GM12878 (cell line): ENCODE measurements around the gene PHLDB3.

Experiments used
- MYC ChIP-seq: IDR thresholded peaks from 2 replicates; pipeline ENCODE4 v1.6.1; 2011; ENCODE audit warnings: mild to moderate bottlenecking, low read length, moderate library complexity, inconsistent platforms; ENCODE audit not compliant: insufficient read depth, insufficient replicate concordance, insufficient read length, severe bottlenecking
- SUZ12 ChIP-seq: fragments of 200-600 bp; sonication (generic); IDR thresholded peaks from one replicate; pipeline ENCODE4 v1.6.1; 2018; ENCODE audit warnings: antibody characterized with exemption, mild to moderate bottlenecking; ENCODE audit not compliant: unreplicated experiment
- TF ChIP-seq, protein P1 (sequence below): IDR thresholded peaks from 2 replicates; pipeline ENCODE4 v1.6.1; 2011; ENCODE audit warnings: borderline replicate concordance, low read depth, mild to moderate bottlenecking, moderate library complexity, mixed read lengths, low read length; ENCODE audit not compliant: insufficient read depth; ENCODE audit errors: extremely low read length

DNA sequence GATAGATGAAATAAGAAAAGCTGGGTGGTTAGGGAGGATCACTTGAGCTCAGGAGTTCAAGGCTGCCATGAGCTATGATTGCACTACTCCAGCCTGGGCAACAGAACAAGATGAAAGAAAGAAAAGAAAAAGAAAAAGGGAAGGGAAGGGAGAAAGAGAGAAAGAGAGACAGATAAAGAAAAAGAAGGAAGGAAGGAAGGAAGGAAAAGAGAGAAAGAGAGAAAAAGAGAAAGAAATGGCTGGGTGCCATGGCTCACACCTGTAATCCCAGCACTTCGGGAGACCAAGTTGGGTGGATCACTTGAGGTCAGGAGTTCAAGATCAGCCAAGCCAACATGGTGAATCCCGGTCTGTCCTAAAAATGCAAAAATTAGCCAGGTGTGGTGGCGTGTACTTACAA is 68.8 kb downstream of the PHLDB3 start:
- TF ChIP-seq SUZ12 (no peak), MYC (no peak)
- TF ChIP-seq, protein P1, sequence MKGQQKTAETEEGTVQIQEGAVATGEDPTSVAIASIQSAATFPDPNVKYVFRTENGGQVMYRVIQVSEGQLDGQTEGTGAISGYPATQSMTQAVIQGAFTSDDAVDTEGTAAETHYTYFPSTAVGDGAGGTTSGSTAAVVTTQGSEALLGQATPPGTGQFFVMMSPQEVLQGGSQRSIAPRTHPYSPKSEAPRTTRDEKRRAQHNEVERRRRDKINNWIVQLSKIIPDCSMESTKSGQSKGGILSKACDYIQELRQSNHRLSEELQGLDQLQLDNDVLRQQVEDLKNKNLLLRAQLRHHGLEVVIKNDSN: no peak
